IMR-90 (cell line): ENCODE measurements around the gene GRIA3.

Experiments
- BHLHE40 ChIP-seq: fragments of 150-350 bp; IDR thresholded peaks from 2 replicates; pipeline ENCODE4 v1.6.1; 2016; ENCODE audit warnings: mild to moderate bottlenecking, low read depth, low read length
- CEBPB ChIP-seq: IDR thresholded peaks from 2 replicates; pipeline ENCODE4 v1.6.1; 2012; ENCODE audit warnings: low read depth, low read length, improper control_type of control experiment
- CHD1 ChIP-seq: IDR thresholded peaks from 2 replicates; pipeline ENCODE4 v1.6.1; 2012; ENCODE audit warnings: low read depth, low read length, improper control_type of control experiment
- MXI1 ChIP-seq: IDR thresholded peaks from 2 replicates; pipeline ENCODE4 v1.6.1; 2012; ENCODE audit warnings: low read depth, mild to moderate bottlenecking, low read length, moderate library complexity, borderline replicate concordance
- POLR2A ChIP-seq: IDR thresholded peaks from 2 replicates; pipeline ENCODE4 v1.6.1; 2012; ENCODE audit warnings: mild to moderate bottlenecking, low read depth, low read length
- RAD21 ChIP-seq: IDR thresholded peaks from 2 replicates; pipeline ENCODE4 v1.6.1; 2012; ENCODE audit warnings: low read length, improper control_type of control experiment
- RFX5 ChIP-seq: IDR thresholded peaks from 2 replicates; pipeline ENCODE4 v1.8.0; 2012; ENCODE audit warnings: low read depth, mild to moderate bottlenecking, low read length, moderate library complexity
- SMC3 ChIP-seq: fragments of 150-350 bp; IDR thresholded peaks from 2 replicates; pipeline ENCODE4 v1.6.1; 2016; ENCODE audit warnings: low read depth, mild to moderate bottlenecking, antibody characterized with exemption, low read length, moderate library complexity
- USF2 ChIP-seq: fragments of 150-350 bp; IDR thresholded peaks from 2 replicates; pipeline ENCODE4 v1.6.1; 2017; ENCODE audit warnings: mild to moderate bottlenecking, antibody characterized with exemption, low read length, low read depth
- TF ChIP-seq, protein P1 (sequence below): conservative IDR thresholded peaks from 2 replicates; pipeline ENCODE4 v1.5.1; 2012; ENCODE audit warnings: mild to moderate bottlenecking, low read depth, low read length, improper control_type of control experiment

- TF ChIP-seq, protein P1, sequence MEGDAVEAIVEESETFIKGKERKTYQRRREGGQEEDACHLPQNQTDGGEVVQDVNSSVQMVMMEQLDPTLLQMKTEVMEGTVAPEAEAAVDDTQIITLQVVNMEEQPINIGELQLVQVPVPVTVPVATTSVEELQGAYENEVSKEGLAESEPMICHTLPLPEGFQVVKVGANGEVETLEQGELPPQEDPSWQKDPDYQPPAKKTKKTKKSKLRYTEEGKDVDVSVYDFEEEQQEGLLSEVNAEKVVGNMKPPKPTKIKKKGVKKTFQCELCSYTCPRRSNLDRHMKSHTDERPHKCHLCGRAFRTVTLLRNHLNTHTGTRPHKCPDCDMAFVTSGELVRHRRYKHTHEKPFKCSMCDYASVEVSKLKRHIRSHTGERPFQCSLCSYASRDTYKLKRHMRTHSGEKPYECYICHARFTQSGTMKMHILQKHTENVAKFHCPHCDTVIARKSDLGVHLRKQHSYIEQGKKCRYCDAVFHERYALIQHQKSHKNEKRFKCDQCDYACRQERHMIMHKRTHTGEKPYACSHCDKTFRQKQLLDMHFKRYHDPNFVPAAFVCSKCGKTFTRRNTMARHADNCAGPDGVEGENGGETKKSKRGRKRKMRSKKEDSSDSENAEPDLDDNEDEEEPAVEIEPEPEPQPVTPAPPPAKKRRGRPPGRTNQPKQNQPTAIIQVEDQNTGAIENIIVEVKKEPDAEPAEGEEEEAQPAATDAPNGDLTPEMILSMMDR, result no peak
- no peak for TF ChIP-seq CHD1
- TF ChIP-seq BHLHE40, result no peak
- TF ChIP-seq CEBPB, result no peak
- no peak for TF ChIP-seq POLR2A
- no peak for TF ChIP-seq RAD21
- TF ChIP-seq USF2, result no peak
- TF ChIP-seq SMC3, result no peak
- TF ChIP-seq MXI1, result no peak
- no peak for TF ChIP-seq RFX5
Observed at GRCh38 chrX:123504630-123505270, 320.7 kb downstream of the GRIA3 start.
